GM21381 (cell line): ENCODE measurements around the gene SIX5.

ENCODE experiments used
- ATAC-seq: cut with Tn5 transposase; IDR thresholded peaks from one replicate; pipeline ENCODE4 v1.9.1; 2021; ENCODE audit warnings: mild to moderate bottlenecking, moderate library complexity; ENCODE audit not compliant: unreplicated experiment

Gene SIX5

DNA sequence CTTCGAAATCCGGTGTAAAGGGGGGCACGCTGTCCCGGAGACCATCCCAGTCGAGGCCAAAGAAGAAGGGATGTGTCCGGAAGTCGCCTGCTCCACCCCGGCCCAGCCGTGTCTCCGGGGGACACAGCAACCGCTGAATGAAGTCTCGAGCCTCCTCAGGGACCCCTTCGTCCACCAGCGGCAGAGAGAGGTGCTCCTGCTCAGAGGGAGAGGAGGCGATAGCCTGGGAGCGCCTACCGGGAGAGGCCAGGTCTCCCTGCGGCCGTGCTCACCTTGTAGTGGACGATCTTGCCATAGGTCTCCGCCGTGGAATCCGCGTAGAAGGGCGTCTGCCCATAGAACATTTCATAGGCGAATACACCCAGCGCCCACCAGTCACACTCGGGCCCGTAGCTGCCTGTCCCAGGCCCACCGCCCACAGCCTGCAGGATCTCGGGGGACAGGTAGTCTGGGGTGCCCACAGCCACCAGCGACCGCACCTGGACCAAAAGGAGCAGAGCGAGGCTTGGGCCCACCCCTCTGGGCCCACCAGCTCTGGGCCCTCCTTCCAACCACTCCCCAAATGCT is 8.4 kb upstream of the SIX5 start:
- ATAC-seq: no peak

DNA sequence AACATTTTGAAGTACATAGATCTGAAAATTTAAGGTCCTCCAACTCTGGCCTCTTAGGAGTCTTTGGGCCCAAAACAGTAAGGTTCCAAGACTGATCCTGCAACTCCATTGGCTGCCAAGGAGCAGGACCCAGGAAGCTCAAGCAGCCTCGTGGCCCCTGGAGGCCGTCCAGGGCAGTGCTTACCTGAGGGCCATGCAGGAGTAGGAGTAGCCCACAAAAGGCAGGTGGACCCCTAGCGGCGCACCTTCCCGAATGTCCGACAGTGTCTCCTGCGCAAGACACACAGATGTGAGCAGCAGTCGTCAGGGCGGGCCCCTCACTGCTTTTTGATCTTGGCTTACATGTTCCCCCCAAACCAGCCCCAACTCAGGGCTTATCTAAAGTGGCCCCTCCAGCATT is 5.7 kb upstream of the SIX5 start:
- ATAC-seq: no peak

DNA sequence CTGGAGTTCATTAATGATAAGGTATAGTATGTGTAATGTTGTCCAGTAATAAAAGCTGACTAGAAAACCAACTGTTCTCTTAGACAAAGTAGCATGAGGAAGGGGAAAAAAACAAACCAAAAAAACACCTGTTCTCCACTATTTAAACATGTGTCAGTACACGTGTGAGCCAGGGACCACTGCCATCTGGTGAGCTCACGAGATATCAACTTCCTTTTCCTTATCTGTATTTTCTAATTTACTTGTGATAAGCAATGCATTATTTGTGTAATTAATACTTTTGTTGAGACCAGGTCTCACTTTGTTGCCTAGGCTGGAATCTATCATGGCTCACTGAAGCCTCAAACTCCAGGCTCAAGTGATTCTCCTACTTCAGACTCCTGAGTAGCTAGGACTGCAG is 4.3 kb upstream of the SIX5 start:
- ATAC-seq: no peak

DNA sequence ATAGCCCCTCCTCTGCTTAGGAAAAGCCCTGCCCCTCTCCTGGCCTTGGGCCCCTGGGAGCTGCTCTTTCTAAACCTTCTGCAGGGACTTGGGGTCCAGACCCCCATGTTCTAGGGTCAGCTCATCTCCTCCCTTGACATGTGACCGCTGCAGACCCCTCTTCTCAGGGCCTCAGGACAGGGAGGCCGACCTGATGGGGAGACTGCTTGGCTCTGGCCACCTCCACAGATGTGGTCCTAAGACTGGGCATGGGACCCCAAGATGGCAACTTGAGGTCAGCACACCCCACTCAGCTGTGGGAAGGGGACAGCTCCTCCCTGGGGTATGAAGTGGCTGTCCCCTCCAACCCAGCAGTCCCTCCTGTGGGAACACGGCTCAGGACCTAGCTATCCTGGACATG is 3.9 kb upstream of the SIX5 start:
- no peak for ATAC-seq

DNA sequence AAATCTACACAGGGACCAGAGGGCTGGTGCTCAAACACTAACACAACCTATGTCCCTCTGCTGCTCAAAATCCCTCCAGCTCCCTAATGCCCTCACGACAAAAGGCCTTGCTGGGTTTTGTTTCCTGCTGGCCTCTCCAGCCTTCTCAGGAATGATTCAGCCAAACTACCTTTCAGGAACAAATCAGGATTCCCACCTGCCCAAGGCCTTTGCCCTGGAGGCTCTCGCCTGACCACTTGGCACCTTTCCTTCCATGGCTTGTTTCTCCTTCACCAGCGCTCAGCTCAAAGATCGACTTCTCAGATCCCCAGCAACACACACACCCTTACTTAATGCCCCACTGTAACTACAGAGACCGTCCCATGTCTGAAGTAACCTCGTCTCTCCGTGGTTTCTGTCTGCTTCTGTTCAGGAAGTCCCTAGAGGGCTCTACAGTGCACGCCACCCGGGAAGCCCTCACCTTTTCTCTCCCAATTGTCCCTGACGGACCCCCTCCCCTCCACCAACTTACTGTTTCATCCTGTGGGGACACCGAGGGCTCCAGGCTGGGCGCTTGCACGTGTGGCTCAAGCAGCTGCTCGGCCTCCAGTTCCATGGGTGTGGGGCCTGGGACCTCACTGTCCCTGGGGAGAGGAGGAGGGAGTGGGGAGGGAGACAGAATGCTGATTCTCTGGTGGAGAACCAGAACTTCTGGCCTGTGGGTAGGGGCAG is 3.2 kb upstream of the SIX5 start:
- no peak for ATAC-seq

DNA sequence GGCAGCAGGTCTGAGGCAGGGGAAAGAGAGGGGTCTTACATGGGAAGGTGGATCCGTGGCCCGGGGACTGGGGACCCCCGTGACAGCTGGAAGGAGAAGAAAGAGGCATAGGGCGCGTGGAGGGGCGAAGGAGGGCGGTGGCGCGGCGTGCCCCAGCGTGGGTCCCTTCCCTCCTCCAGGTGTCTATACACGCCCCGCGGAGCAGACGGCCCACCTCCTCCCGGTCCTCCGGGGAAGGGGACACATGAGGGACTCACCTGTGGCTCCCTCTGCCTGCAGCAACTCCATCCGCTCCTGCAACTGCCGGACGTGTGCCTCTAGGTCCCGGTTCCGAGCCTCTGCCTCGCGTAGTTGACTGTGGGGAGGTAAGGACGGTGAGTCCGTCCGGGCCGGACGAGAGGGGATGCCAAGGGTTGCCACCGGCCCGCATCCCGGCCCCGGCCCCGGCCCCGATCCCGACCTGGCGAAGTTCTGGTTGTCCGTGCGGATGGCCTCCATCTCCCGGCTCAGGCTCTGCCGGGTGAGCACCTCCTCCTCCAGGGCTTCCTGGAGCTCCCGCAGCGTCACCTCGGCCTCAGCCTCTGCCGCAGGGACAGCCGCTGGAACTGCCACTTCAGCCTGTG is 2.4 kb upstream of the SIX5 start:
- ATAC-seq: no peak

DNA sequence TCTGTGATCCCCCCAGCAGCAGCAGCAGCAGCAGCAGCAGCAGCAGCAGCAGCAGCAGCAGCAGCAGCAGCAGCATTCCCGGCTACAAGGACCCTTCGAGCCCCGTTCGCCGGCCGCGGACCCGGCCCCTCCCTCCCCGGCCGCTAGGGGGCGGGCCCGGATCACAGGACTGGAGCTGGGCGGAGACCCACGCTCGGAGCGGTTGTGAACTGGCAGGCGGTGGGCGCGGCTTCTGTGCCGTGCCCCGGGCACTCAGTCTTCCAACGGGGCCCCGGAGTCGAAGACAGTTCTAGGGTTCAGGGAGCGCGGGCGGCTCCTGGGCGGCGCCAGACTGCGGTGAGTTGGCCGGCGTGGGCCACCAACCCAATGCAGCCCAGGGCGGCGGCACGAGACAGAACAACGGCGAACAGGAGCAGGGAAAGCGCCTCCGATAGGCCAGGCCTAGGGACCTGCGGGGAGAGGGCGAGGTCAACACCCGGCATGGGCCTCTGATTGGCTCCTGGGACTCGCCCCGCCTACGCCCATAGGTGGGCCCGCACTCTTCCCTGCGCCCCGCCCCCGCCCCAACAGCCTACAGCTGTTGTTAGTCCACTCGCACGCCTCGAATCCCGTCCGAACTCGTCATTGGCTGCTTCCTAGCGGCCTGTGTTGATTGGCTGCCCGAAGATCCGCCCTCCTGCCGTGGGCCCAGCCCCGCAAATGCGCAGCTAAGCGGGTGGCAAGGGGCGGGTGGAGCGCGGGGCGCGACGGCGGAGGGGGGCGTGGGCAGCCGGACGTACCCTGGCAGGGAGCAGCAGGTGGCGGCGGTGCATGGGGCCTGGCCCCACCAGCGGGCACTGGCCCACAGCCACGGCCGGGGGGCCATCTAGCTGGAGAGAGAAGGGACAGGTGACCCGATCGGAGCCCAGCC is 1.4 kb upstream of the SIX5 start:
- ATAC-seq: peak; percentile 45

DNA sequence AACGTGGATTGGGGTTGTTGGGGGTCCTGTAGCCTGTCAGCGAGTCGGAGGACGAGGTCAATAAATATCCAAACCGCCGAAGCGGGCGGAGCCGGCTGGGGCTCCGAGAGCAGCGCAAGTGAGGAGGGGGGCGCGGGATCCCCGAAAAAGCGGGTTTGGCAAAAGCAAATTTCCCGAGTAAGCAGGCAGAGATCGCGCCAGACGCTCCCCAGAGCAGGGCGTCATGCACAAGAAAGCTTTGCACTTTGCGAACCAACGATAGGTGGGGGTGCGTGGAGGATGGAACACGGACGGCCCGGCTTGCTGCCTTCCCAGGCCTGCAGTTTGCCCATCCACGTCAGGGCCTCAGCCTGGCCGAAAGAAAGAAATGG is 754 bp upstream of the SIX5 start:
- no peak for ATAC-seq

DNA sequence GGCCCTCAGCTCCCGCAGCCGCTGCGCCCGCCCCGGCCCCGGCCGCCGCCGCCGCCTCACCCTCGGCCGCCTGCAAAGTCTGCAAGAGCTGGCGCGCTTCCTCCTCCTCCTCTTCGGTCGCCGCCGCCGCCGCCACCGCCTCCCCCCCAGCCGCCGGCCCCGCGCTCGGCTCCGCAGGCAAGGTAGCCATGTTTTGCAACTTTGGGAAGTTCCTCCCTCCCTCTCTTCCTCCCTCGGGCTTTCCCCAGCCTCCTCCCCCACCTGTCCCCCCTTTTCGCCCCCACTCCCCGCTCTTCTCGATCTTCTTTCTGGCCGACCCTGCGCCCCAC is 433 bp downstream of the SIX5 start:
- ATAC-seq: no peak

DNA sequence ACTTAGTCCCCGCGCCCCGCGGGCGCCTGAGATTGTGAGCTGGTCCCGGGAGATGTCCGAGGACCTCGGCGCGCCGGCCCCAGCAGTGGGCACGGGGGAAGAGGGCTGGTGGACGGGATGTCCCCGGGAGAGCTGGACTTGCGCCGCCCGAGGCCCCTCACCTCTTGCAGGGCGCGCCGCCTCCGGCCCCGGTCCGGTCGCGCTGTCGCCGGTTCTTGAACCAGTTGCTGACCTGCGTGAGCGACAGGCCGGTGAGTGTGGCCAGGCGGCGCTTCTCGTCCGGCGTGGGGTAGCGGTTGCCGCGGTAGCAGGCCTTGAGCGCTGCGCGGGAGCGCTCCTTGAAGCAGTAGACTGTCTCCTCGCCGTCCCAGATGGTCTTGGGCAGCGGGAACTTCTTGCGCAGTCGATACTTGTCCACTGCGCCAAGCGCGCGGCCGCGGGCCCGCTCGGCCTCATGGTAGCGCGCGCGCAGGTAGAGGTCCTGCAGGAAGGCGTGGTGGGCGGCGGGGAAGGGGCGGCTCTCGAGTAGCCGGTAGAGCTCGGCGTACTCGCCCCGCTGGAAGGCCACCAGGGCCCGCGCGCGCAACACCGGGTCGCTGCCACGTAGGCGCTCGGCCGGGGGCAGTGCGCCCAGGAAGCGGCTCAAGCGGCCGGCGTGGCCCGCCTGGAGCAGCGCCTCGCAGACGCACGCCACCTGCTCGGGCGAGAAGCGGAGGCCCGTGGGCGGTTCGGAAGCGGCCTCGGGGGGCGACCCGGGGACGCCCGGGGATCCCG is 984 bp downstream of the SIX5 start:
- no peak for ATAC-seq

DNA sequence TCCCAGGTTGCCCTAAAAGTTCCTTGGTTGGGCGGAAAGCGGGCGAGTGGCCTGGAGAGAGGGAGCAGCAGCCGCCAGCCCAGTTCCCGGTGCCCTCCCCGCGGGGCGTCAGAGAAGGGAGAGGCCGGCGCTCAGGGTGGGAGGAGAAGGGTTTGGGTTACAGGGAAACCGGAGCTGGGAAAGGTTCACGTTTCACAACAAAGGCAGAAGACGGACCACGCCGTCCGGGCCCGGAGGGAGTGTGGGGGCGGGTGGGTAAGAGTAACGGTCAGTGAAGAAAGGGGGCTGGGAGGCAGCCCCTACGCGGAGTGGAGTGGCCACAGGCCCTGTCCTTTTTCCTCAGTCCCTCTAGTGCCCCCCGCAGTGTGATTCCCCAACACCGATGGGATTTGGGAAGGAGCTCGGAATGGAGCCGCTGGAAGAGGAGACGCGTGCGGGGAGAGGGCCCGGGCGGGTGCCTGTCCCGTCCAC is 1.6 kb downstream of the SIX5 start:
- ATAC-seq: no peak

DNA sequence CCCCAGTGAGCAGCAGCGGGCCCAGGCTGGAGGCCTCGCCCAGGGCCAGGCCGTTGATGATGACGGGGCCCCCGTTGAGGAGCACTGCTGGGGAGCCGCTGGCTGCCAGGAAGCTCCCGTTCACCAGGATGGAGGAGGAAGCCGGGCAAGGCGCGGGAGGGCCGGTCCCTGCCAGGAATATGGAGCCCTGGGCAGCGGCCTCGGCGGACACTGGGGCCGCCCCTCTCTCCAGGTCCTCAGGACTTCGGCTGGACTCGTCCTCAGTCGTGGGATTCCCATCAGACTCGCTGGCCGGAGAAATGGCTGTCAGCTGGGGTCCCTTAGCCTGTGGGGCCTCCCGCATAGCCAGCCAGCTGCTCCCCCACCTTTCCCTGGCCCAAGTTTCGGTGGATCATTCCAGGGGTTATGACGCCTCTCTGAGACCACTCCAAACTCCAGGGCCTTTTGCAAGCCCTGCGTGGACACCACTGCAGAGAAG is 2.1 kb downstream of the SIX5 start:
- no peak for ATAC-seq

DNA sequence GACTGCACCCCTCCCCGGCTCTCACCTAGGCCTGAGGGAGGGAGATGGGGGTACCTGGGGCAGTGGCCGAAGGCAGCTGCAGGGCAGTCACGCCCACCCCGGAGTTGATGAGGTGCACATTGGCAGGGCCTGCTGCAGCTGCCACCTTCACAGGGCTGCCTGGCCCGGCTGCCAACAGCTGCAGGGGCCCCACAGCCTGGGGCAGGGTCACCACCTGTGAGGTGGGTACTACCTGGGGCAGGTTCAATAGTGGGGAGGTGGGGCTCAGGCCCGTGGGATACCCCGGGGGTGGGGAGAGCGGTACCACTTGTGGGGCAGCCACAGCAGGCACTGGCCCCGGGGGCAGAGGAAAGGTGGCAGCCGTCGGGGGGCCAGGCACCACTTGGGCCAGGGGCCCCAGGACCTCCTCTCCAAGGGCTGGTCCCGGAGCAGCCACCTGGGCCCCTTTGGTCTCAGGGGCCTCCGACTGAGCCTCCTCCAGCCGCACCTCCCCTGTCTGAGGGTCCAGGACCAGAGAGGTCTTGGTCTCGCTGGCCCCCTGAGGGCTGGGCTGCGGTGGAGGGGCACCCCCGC is 2.7 kb downstream of the SIX5 start:
- ATAC-seq: no peak

DNA sequence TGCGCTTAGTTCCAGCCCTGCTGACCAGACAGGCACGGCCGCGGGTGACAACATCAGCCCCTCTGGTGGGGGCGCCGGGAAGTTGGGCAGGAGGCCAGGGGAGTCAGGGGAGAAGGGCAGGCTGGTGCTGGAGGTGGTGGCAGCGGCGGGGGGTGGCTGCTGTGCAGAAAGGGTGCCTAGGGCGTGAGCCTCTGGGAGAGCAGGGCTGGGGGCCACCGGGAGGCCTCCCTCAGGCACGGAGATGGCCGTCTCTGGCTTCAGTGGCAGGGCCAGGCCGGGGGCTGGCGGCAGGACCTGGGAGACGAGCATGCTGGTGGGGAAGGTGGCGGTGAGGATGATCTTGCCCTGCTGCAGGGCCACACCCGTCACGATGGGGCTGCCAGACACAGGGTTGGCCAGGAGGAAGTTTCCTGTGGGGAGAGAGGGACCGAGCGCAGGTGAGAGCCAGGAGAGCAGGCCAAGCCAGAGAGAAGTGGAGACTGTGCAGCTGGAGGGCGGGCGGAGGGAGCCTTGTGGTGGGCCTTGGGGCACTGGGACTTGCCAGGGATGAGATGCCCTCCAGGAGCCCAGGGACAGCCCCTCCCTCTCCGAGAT is 3.3 kb downstream of the SIX5 start:
- ATAC-seq: no peak

DNA sequence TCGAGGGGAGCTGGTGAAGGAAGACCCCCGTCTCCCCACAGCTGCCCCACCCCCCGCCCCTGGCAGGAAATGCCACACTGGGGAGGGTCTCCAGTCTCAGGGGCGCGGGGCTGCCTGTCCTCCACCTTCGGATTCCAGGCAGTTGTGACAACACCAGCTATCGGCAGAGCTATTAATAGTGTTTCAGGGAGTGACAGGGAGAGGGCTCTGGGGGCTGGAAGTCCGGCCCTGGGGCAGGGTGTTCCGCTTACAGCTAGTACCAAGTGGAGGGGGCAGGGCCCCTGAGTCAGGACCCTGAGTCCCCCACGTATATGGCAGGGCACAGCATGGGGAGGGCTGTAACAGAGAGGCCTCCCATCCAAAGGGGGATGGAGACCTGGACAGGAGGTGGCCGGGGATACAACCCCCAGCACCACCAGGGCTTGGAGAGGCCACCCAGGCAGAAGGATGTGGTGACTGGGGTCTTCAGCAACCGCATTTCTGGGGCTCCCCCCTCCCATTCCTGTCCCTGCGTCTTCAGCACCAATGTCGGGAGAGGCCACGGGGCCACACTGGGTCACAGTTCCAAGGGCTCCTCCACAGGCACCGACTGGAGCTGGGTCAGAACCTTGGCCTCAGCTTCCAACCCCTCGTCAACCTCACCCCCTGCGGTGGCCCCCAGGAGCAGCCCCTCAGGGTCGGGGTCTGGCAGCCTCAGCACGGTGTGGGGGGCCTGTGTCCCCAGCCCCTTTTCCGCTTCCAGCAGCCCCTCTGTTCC is 3.9 kb downstream of the SIX5 start:
- no peak for ATAC-seq

DNA sequence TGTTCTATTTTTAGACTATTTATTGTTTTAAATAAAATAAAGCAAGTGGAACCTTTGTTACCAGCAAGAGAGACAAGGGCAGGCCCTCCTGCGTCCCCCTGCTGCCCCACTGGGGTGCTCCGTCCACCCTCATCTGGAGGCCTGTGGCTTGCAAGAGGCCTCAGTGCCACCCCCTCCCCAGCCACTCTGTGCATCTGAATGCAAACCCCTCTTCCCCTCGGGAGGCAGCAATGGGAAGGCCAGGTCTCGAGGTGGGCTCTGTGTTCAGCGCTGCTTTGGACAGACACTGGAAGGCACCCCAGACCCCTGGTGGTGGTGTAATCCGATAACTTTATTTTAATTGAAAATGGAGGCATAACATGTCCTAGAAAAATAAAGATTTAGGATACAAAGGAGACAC is 4.6 kb downstream of the SIX5 start:
- no peak for ATAC-seq

DNA sequence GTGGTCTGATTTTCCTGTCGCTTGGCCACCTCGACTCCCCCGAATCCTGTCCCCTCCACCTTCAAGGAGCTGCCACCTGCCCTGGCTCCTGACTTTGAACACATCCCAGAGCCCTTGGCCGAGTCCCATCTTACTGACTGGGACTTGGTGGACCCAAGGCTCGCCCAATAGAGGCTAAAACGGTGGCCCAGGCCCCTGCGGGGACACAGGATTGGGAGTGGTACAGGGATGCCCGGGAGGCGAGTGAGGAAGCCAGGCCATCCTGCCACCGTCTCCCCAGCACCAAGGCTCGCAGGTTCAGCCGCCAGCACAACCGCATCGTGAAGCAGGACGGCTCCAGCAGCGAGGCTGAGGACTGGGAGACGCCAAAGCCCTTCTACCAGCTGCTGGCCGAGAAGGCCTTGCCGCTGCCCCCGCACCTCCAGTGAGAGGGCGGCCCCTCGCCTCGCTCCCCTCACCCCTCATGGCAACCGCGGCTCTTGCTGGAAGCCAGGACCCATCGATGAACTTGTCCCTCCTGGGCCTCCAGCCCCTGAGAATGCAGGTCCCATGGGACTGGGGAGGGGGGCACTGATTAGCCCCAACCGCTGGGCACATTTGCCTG is 5.3 kb downstream of the SIX5 start:
- ATAC-seq: no peak

DNA sequence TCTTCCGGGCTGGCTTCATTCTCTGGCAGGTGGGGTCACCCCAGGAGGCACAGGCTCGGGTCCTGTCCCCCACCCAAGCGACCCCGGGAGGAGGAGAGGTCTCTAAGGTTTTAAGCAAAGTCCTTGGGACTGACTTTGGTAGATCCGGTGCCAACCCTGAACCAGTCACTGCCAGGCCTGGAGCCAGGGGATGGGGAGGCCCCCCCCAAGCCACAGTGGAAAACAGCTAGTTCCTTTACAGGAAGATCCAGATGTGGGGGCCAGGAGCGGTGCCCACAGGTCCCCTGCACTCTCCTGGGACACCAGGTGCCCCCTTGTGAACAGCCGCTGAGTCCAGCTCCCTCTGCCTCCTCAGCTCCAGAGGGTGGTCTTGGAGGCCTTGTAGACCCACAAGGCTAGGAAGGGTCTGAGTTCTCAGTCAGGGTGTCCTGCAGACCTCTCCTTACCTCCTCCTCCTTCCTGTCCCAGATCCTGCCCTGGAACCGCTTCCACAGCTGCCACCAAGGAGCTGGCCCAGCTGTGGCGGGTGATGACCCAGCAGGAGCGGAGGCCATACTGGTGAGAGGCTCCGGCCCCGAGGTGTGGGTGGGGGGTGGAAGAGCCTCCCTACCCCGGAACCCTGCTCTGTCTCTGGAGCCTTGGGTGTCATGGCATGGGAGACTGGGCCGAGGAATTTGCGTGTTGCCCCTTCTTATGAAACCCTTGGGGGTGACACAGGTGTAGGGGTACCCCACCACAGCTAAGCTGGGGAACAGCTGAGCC is 6.0 kb downstream of the SIX5 start:
- ATAC-seq: no peak
